ENCODE measurements around the gene ZNF732.

DNA sequence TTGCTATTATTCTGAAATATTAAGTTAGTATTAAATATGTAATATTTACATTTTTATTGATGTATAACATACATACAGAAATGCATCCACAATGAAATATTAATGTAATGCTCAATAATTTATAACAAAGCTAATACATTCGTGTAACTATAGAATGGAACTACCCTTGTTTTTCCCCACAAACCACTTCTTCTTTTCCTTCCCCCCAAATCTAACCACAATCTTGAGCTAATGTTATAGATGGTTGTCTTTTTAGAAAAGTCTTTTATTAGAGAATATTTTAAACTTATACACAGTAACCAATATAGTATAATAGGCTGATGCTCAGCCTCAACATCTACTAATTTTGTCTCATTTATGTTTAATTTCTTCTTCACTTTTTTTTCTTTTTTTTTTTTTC lies 4.5 kb upstream of the ZNF732 start:
- TF ChIP-seq POLR2A (IDR thresholded peaks at IDR 0.05) (no peak), CTCF (IDR thresholded peaks at IDR 0.05) (no peak)
